Measurements from ENCODE around the gene PDCD2L. TPM values are rescaled to one million over a fixed set of nuclear protein-coding genes. Genes with fewer than 3 reads are reported as not detected.

Gene PDCD2L
- total and polyA plus RNA-seq, 2 of the 8 experiments (the other 6 are each of a cell fraction or from before 2014, with no cell fraction given): 51.5 to 78.1 TPM

- no peak for TF ChIP-seq CTCF (IDR thresholded peaks at IDR 0.05; ENCODE audit: control extremely low read depth in 1 of 3, insufficient read depth in 1 of 3, low read depth in 1 of 3, low read length in 3 of 3)
- no peak for TF ChIP-seq CREB1 (IDR thresholded peaks at IDR 0.05)
Observed at GRCh38 chr19:34436716-34437115, 32.5 kb downstream of the PDCD2L start (continued).
